Measurements from ENCODE around the gene VIPR2.
A peak's percentile ranks its signal among the peaks of the same experiment; 100 is the strongest.
"Not testable (repeated sequence)": the region's sequence is repeated elsewhere in the genome, so short reads cannot be mapped to it uniquely, and the experiment has no call there.

Gene VIPR2

GRCh38 chr7:159088016-159088865 lies 56.4 kb downstream of the VIPR2 start:
- DNase-seq = no peak

- DNase-seq = no peak
These were observed 58.3 kb downstream of the VIPR2 start for GRCh38 chr7:159086301-159086925.

- DNase-seq = no peak
These were observed 60.4 kb downstream of the VIPR2 start for GRCh38 chr7:159084069-159084801.

GRCh38 chr7:159083698-159084068 lies 61.0 kb downstream of the VIPR2 start:
- no peak for DNase-seq

- no peak for DNase-seq
These were observed 61.5 kb downstream of the VIPR2 start for GRCh38 chr7:159083001-159083697.

- not testable (repeated sequence) for DNase-seq
These were observed 62.6 kb downstream of the VIPR2 start for GRCh38 chr7:159082075-159082474.

- DNase-seq = no peak
These were observed 65.8 kb downstream of the VIPR2 start for GRCh38 chr7:159078911-159079270.

- no peak for DNase-seq
These were observed 66.3 kb downstream of the VIPR2 start for GRCh38 chr7:159078193-159078910.

- no peak for DNase-seq
These were observed 68.3 kb downstream of the VIPR2 start for GRCh38 chr7:159076333-159076732.

- no peak for DNase-seq
These were observed 69.0 kb downstream of the VIPR2 start for GRCh38 chr7:159075563-159076238.

- DNase-seq = no peak
These were observed 73.4 kb downstream of the VIPR2 start for GRCh38 chr7:159071260-159071659.

GRCh38 chr7:159070431-159071148 lies 74.1 kb downstream of the VIPR2 start:
- DNase-seq = peak; percentile 60

- DNase-seq = no peak
These were observed 75.7 kb downstream of the VIPR2 start for GRCh38 chr7:159068893-159069448.

GRCh38 chr7:159068488-159068811 lies 76.2 kb downstream of the VIPR2 start:
- peak; percentile 16 for DNase-seq

GRCh38 chr7:159067576-159068487 lies 76.8 kb downstream of the VIPR2 start:
- DNase-seq = no peak

- DNase-seq = no peak
These were observed 77.7 kb downstream of the VIPR2 start for GRCh38 chr7:159066816-159067575.

GRCh38 chr7:159065852-159066480 lies 78.7 kb downstream of the VIPR2 start:
- no peak for DNase-seq

GRCh38 chr7:159064816-159065510 lies 79.7 kb downstream of the VIPR2 start:
- DNase-seq = no peak
